Neutrophil (primary cell): ENCODE data around the gene GADL1.

ENCODE experiments used
- H3K27ac ChIP-seq: fragments of 200-600 bp; sonication (generic); 2 replicates; pipeline ENCODE4 v1.5.1; 2016; ENCODE audit warnings: mild to moderate bottlenecking, moderate library complexity
- H3K27me3 ChIP-seq: fragments of 200-600 bp; sonication (generic); 2 replicates; pipeline ENCODE4 v1.6.0; 2016; ENCODE audit warnings: mild to moderate bottlenecking
- H3K36me3 ChIP-seq: fragments of 200-600 bp; sonication (generic); 2 replicates; pipeline ENCODE4 v1.5.1; 2017
- H3K4me1 ChIP-seq, 2 experiments: fragments of 200-600 bp in 1 of 2; sonication (generic) in 1 of 2; 1 replicate in 1 of 2; 2 replicates in 1 of 2; pipeline versions ENCODE4 v1.5.1 to v1.6.1; 2013 to 2016; ENCODE audit warnings: low read depth in 1 of 2, low read length in 1 of 2, mild to moderate bottlenecking in 1 of 2, moderate library complexity in 1 of 2; ENCODE audit not compliant: control insufficient read depth in 1 of 2, insufficient read depth in 1 of 2
- H3K4me3 ChIP-seq, 2 experiments: fragments of 200-600 bp in 1 of 2; sonication (generic) in 1 of 2; 1 replicate in 1 of 2; 2 replicates in 1 of 2; pipeline ENCODE4 v1.5.1; 2013 to 2016; ENCODE audit warnings: low read depth in 1 of 2, low read length in 1 of 2, mild to moderate bottlenecking in 1 of 2, moderate library complexity in 1 of 2
- H3K9me3 ChIP-seq: fragments of 200-600 bp; sonication (generic); 2 replicates; pipeline ENCODE4 v1.5.1; 2016
- TF ChIP-seq, protein P1 (sequence below): fragments of 200-600 bp; sonication (generic); IDR thresholded peaks from 2 replicates; pipeline ENCODE4 v1.5.1; 2016; ENCODE audit warnings: antibody characterized with exemption

Gene GADL1

DNA sequence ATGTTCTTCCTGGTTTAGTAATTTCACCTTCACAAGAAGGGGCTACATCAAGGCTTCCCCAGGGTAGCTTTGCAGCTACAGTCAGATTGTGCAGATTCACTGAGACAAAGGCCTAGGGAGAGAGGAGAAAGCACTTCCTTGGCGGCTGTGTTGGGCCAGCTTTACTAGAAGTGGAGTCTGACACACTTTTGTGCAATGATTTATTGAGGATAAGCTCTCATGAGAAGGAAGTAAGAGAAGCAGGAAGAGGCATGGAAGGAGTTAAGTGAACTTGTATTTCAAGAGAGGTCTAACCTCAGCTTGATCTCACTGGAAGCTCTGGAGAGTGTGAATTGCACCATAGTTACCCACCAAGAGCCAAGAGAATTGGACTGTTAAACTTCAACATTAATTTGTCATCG lies 209.2 kb downstream of the GADL1 start:
- no peaks in the 10 kb centered on the region for H3K27me3 ChIP-seq
- no peak overlapping the region for H3K4me3 ChIP-seq
- peak overlapping the region; percentile 58 for H3K27ac ChIP-seq
- H3K4me1 ChIP-seq: peaks cover 34 to 40% of the 10 kb centered on the region in 2 experiments
- H3K36me3 ChIP-seq: peaks cover 95% of the 10 kb centered on the region
- no peaks in the 10 kb centered on the region for H3K9me3 ChIP-seq
- TF ChIP-seq, protein P1, sequence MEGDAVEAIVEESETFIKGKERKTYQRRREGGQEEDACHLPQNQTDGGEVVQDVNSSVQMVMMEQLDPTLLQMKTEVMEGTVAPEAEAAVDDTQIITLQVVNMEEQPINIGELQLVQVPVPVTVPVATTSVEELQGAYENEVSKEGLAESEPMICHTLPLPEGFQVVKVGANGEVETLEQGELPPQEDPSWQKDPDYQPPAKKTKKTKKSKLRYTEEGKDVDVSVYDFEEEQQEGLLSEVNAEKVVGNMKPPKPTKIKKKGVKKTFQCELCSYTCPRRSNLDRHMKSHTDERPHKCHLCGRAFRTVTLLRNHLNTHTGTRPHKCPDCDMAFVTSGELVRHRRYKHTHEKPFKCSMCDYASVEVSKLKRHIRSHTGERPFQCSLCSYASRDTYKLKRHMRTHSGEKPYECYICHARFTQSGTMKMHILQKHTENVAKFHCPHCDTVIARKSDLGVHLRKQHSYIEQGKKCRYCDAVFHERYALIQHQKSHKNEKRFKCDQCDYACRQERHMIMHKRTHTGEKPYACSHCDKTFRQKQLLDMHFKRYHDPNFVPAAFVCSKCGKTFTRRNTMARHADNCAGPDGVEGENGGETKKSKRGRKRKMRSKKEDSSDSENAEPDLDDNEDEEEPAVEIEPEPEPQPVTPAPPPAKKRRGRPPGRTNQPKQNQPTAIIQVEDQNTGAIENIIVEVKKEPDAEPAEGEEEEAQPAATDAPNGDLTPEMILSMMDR: no peak

DNA sequence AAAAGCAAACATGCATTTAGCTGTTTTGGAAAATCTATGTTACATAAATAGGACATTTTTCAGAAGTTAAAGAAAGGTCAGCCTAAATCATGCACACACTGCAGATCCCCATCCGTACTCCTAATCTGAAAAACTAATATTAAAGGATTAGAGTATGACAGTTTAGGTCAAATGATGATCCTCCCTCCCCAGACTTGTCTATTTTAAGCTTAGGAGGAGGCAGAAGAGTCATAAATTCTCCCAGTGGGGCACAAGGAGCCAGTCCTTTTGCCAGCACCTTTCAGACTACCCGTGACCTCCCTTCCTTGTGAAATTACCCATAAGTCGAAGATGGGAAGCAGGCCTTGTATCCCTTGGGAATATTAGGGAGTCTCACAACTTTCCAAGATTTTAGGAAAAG lies 210.1 kb downstream of the GADL1 start:
- Histone ChIP-seq H3K4me3 (no peak overlapping the region), H3K27me3 (no peaks in the 10 kb centered on the region), H3K36me3 (peaks cover 95% of the 10 kb centered on the region), H3K4me1 (peaks cover 34 to 40% of the 10 kb centered on the region in 2 experiments), H3K27ac (peak overlapping the region; percentile 58), H3K9me3 (no peaks in the 10 kb centered on the region)
- TF ChIP-seq, protein P1: no peak

DNA sequence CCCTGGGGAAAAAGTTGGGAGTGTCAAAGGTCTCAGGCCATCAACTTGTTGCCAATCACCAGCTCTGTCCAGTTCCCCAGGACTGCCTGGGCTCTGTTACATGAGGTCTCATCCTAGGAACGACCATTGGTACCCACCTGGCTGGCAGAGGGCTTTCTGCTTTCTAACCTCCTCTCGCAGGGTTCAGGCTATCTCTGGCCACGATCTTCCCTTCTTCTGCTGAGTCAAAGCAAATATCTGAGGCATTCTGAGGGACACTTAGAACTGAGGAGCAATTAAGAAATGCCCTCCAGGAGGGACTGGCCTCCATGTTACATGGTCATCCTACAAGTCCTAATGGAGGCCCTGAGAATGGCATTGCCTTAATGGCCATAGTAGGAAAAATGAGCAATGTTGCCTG lies 210.7 kb downstream of the GADL1 start:
- peaks cover 95% of the 10 kb centered on the region for H3K36me3 ChIP-seq
- peak overlapping the region; percentile 67 for H3K27ac ChIP-seq
- TF ChIP-seq, protein P1: no peak
- H3K9me3 ChIP-seq: no peaks in the 10 kb centered on the region
- no peak overlapping the region for H3K4me3 ChIP-seq
- H3K4me1 ChIP-seq: peaks cover 34 to 40% of the 10 kb centered on the region in 2 experiments
- no peaks in the 10 kb centered on the region for H3K27me3 ChIP-seq

DNA sequence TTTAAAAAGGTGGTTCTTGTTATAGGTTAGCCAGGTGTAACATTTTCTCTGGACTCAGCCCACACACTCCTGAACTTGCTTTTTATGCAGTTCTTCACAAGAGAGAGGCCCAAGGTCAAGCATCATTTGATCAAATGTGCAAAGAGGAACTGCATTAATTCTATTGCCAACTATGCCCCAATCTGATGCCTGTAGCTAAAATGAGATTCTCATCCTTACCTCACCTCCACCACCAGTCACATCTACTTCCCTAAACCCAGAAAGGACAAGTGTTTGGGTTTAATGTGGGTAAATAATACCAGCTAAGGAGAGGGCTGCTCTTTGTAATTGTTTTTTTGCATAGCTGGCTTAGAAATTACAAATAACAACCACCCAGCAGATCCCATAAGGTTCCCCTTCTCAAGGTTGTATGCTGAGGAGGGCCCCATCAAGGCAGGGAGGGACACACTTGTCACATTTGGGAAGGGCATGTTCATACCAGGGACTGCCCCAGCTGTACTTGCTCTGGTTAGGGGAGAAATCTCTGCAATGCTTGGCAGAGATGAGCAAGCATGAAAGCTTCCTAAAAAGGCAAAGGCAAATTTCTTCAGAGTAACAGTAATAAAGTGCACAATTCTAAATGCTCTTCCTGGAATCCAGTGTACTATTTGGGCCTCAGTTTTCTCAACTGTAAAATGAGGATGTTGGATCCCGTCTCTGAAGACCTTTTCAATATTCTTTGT lies 211.9 kb downstream of the GADL1 start:
- Histone ChIP-seq H3K27me3 (no peaks in the 10 kb centered on the region), H3K4me1 (peaks cover 34 to 40% of the 10 kb centered on the region in 2 experiments), H3K4me3 (no peak overlapping the region), H3K27ac (peak overlapping the region; percentile 67), H3K9me3 (no peaks in the 10 kb centered on the region), H3K36me3 (peaks cover 95% of the 10 kb centered on the region)
- TF ChIP-seq, protein P1: no peak

DNA sequence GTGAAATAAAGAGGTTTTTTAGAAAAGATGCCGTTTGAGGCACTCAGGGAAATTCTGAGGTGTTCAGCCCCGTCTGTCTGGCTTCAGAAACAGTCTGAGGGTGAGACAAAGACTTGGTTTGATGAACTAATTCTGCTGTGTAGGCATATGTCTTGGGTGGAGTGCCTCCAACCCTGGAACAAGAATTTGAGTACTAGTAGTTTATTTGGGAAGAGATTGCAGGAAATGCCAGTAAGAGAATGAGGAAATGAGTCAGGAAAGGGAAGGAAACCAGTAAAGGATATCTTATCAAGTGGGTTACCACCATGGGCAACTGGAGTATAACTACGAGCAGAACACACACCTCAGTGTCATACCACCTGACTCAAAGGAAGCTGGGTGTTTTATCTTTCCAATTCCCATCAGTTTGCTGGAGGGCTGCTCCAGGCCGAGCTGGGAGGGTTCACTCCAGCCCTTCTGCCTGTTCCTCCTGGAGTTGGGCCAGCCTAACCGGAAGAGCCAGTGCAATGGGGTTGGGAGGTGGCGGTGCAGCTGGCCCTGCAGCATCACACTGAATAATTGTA lies 212.7 kb downstream of the GADL1 start:
- TF ChIP-seq, protein P1: no peak
- no peaks in the 10 kb centered on the region for H3K9me3 ChIP-seq
- peaks cover 34 to 40% of the 10 kb centered on the region in 2 experiments for H3K4me1 ChIP-seq
- H3K27ac ChIP-seq: peak overlapping the region; percentile 67
- H3K36me3 ChIP-seq: peaks cover 96% of the 10 kb centered on the region
- H3K27me3 ChIP-seq: no peaks in the 10 kb centered on the region
- no peak overlapping the region for H3K4me3 ChIP-seq
